GM23338 (cell line): Measurements from ENCODE around the gene MYOF. TPM values are rescaled to one million over a fixed set of nuclear protein-coding genes. Genes with fewer than 3 reads are reported as not detected.

ENCODE experiments used
- EZH2 ChIP-seq: fragments of 200-600 bp; sonication (generic); IDR thresholded peaks from one replicate; pipeline ENCODE4 v1.8.0; 2017; ENCODE audit warnings: antibody characterized with exemption, mild to moderate bottlenecking, low read depth; ENCODE audit not compliant: unreplicated experiment
- JUNB ChIP-seq: IDR thresholded peaks from one replicate; pipeline ENCODE4 v1.6.1; 2016; ENCODE audit warnings: antibody characterized with exemption; ENCODE audit not compliant: unreplicated experiment
- NANOG ChIP-seq: IDR thresholded peaks from 2 replicates; pipeline ENCODE4 v1.6.1; 2016; ENCODE audit warnings: antibody characterized with exemption, borderline replicate concordance
- STAT1 ChIP-seq: IDR thresholded peaks from one replicate; pipeline ENCODE4 v1.6.1; 2016; ENCODE audit warnings: antibody characterized with exemption; ENCODE audit not compliant: unreplicated experiment
- polyA plus RNA-seq: library from polyadenylated mRNA; unstranded; fragments of >200 nt; fragmentation: Nextera tagmentation; extraction: Ambion mirVana; gene quantifications from 2 replicates; pipeline ENCODE4 v1.2.1, GENCODE V29; 2016
- total RNA-seq: library from RNA; depleted of rRNA; stranded (reverse); fragments of >200 nt; shearing (Covaris generic); gene quantifications from 2 replicates; pipeline ENCODE4 v1.2.3, GENCODE V29; 2014
- TF ChIP-seq, protein P1 (sequence below): fragments of 250-450 bp; sonication (Bioruptor Pico); IDR thresholded peaks from 2 replicates; pipeline ENCODE4 v1.5.0; 2020; ENCODE audit warnings: mild to moderate bottlenecking, moderate library complexity
- TF ChIP-seq, protein P2 (sequence below): IDR thresholded peaks from one replicate; pipeline ENCODE4 v1.6.1; 2018; ENCODE audit warnings: antibody characterized with exemption; ENCODE audit not compliant: unreplicated experiment
- TF ChIP-seq, protein P3 (sequence below): IDR thresholded peaks from 2 replicates; pipeline ENCODE4 v1.6.1; 2016; ENCODE audit warnings: antibody characterized with exemption

Gene MYOF
- total and polyA plus RNA-seq, 2 experiments from 2014 or later = 0.82 to 1.4 TPM

DNA sequence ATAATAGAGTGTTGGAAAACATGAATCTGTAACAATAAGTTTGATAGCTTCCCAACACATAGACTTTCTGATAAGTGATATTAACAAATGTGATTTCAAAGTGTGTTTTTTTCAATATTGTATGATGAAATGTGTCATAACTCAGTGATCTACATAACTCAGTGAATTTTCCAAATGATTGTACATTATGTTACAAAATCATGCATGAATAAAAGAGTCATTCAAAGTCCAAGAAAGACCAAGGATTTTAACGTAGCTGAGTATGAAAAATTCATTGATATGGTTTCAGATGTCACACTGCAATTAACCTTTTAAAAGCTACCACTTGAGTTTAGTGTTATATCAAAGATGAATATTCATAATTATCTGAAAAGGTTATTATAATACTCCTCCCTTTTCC lies 111.2 kb downstream of the MYOF start (continued):
- TF ChIP-seq, protein P1, sequence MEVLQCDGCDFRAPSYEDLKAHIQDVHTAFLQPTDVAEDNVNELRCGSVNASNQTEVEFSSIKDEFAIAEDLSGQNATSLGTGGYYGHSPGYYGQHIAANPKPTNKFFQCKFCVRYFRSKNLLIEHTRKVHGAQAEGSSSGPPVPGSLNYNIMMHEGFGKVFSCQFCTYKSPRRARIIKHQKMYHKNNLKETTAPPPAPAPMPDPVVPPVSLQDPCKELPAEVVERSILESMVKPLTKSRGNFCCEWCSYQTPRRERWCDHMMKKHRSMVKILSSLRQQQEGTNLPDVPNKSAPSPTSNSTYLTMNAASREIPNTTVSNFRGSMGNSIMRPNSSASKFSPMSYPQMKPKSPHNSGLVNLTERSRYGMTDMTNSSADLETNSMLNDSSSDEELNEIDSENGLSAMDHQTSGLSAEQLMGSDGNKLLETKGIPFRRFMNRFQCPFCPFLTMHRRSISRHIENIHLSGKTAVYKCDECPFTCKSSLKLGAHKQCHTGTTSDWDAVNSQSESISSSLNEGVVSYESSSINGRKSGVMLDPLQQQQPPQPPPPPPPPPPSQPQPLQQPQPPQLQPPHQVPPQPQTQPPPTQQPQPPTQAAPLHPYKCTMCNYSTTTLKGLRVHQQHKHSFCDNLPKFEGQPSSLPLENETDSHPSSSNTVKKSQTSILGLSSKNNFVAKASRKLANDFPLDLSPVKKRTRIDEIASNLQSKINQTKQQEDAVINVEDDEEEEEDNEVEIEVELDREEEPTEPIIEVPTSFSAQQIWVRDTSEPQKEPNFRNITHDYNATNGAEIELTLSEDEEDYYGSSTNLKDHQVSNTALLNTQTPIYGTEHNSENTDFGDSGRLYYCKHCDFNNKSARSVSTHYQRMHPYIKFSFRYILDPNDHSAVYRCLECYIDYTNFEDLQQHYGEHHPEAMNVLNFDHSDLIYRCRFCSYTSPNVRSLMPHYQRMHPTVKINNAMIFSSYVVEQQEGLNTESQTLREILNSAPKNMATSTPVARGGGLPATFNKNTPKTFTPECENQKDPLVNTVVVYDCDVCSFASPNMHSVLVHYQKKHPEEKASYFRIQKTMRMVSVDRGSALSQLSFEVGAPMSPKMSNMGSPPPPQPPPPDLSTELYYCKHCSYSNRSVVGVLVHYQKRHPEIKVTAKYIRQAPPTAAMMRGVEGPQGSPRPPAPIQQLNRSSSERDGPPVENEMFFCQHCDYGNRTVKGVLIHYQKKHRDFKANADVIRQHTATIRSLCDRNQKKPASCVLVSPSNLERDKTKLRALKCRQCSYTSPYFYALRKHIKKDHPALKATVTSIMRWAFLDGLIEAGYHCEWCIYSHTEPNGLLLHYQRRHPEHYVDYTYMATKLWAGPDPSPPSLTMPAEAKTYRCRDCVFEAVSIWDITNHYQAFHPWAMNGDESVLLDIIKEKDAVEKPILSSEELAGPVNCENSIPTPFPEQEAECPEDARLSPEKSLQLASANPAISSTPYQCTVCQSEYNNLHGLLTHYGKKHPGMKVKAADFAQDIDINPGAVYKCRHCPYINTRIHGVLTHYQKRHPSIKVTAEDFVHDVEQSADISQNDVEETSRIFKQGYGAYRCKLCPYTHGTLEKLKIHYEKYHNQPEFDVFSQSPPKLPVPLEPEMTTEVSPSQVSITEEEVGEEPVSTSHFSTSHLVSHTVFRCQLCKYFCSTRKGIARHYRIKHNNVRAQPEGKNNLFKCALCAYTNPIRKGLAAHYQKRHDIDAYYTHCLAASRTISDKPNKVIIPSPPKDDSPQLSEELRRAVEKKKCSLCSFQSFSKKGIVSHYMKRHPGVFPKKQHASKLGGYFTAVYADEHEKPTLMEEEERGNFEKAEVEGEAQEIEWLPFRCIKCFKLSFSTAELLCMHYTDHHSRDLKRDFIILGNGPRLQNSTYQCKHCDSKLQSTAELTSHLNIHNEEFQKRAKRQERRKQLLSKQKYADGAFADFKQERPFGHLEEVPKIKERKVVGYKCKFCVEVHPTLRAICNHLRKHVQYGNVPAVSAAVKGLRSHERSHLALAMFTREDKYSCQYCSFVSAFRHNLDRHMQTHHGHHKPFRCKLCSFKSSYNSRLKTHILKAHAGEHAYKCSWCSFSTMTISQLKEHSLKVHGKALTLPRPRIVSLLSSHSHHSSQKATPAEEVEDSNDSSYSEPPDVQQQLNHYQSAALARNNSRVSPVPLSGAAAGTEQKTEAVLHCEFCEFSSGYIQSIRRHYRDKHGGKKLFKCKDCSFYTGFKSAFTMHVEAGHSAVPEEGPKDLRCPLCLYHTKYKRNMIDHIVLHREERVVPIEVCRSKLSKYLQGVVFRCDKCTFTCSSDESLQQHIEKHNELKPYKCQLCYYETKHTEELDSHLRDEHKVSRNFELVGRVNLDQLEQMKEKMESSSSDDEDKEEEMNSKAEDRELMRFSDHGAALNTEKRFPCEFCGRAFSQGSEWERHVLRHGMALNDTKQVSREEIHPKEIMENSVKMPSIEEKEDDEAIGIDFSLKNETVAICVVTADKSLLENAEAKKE (CRISPR knock-in tag) = no peak
- TF ChIP-seq STAT1 = no peak
- TF ChIP-seq EZH2 = no peak
- TF ChIP-seq, protein P2, sequence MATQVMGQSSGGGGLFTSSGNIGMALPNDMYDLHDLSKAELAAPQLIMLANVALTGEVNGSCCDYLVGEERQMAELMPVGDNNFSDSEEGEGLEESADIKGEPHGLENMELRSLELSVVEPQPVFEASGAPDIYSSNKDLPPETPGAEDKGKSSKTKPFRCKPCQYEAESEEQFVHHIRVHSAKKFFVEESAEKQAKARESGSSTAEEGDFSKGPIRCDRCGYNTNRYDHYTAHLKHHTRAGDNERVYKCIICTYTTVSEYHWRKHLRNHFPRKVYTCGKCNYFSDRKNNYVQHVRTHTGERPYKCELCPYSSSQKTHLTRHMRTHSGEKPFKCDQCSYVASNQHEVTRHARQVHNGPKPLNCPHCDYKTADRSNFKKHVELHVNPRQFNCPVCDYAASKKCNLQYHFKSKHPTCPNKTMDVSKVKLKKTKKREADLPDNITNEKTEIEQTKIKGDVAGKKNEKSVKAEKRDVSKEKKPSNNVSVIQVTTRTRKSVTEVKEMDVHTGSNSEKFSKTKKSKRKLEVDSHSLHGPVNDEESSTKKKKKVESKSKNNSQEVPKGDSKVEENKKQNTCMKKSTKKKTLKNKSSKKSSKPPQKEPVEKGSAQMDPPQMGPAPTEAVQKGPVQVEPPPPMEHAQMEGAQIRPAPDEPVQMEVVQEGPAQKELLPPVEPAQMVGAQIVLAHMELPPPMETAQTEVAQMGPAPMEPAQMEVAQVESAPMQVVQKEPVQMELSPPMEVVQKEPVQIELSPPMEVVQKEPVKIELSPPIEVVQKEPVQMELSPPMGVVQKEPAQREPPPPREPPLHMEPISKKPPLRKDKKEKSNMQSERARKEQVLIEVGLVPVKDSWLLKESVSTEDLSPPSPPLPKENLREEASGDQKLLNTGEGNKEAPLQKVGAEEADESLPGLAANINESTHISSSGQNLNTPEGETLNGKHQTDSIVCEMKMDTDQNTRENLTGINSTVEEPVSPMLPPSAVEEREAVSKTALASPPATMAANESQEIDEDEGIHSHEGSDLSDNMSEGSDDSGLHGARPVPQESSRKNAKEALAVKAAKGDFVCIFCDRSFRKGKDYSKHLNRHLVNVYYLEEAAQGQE = no peak
- TF ChIP-seq JUNB = no peak
- TF ChIP-seq, protein P3, sequence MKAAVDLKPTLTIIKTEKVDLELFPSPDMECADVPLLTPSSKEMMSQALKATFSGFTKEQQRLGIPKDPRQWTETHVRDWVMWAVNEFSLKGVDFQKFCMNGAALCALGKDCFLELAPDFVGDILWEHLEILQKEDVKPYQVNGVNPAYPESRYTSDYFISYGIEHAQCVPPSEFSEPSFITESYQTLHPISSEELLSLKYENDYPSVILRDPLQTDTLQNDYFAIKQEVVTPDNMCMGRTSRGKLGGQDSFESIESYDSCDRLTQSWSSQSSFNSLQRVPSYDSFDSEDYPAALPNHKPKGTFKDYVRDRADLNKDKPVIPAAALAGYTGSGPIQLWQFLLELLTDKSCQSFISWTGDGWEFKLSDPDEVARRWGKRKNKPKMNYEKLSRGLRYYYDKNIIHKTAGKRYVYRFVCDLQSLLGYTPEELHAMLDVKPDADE = no peak
- TF ChIP-seq NANOG = no peak
